GM18861 (cell line): ENCODE measurements around the gene IGFBP1.
"Not testable (repeated sequence)": the region's sequence is repeated elsewhere in the genome, so short reads cannot be mapped to it uniquely, and the experiment has no call there.

ENCODE experiments used
- ATAC-seq: cut with Tn5 transposase; IDR thresholded peaks from one replicate; pipeline ENCODE4 v1.9.1; 2021; ENCODE audit not compliant: unreplicated experiment

Gene IGFBP1

GRCh38 chr7:45930967-45931366, 42.7 kb downstream of the IGFBP1 start:
- no peak for ATAC-seq

- no peak for ATAC-seq
Observed at GRCh38 chr7:45937301-45937700, 49.0 kb downstream of the IGFBP1 start.

- ATAC-seq = no peak
Observed at GRCh38 chr7:45937862-45938261, 49.6 kb downstream of the IGFBP1 start.

- no peak for ATAC-seq
Observed at GRCh38 chr7:45938626-45939302, 50.5 kb downstream of the IGFBP1 start.

GRCh38 chr7:45939574-45939973, 51.3 kb downstream of the IGFBP1 start:
- ATAC-seq = no peak

- not testable (repeated sequence) for ATAC-seq
Observed at GRCh38 chr7:45940237-45940781, 52.0 kb downstream of the IGFBP1 start.

- no peak for ATAC-seq
Observed at GRCh38 chr7:45940939-45941338, 52.7 kb downstream of the IGFBP1 start.
